PFSK-1 (cell line): ENCODE measurements around the gene GET3.

Experiments used
- FOXP2 ChIP-seq: optimal IDR thresholded peaks from 2 replicates; pipeline ENCODE3; 2011; ENCODE audit warnings: borderline replicate concordance, control low read depth, inconsistent platforms; ENCODE audit not compliant: insufficient read depth; ENCODE audit errors: extremely low read length, extremely low read depth
- POLR2AphosphoS5 ChIP-seq: IDR thresholded peaks from 2 replicates; pipeline ENCODE4 v1.6.1; 2012; ENCODE audit warnings: low read depth, mild to moderate bottlenecking, control low read depth, low read length, moderate library complexity
- SIN3A ChIP-seq: IDR thresholded peaks from 2 replicates; pipeline ENCODE4 v1.6.1; 2012; ENCODE audit warnings: mild to moderate bottlenecking, low read length, moderate library complexity, borderline replicate concordance; ENCODE audit not compliant: insufficient read depth
- TAF1 ChIP-seq: IDR thresholded peaks from 2 replicates; pipeline ENCODE4 v1.6.1; 2012; ENCODE audit warnings: low read length, control low read depth, borderline replicate concordance; ENCODE audit not compliant: insufficient read depth
- TF ChIP-seq, protein P1 (sequence below), 2 experiments: IDR thresholded peaks; 2 replicates each; pipeline versions ENCODE4 v1.6.1 to v1.8.0; 2011 to 2012; ENCODE audit warnings: low read depth in 2 of 2, low read length in 2 of 2, control low read depth in 1 of 2, inconsistent platforms in 1 of 2, mild to moderate bottlenecking in 1 of 2, moderate library complexity in 1 of 2; ENCODE audit not compliant: insufficient read depth in 1 of 2

The GET3 gene

DNA sequence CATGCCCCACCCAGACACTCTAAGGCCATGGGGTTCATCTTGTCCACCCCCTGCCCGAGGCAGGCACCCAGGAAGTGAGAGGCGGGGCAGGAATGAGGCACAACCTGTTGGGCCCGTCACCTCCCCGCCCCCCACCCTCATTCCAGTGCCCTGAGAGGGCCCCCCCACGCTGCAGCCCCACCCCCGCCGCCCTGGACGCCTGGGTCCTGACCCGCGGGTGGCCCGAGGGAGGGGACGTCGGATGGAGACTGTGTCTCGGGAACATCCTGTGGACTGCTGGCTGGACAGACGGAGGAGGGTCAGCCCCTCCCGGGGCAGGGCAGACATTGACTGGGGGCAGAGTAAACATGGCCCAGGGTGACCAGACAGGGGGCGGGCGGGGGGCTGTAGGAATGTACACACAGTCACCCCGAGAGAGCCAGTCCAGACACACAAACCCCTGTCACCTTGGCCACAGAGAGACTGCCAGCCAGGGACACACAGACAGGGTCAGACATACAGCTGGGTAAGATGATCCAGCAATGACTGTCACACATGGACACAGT is 46.6 kb downstream of the GET3 start:
- TF ChIP-seq, protein P1, sequence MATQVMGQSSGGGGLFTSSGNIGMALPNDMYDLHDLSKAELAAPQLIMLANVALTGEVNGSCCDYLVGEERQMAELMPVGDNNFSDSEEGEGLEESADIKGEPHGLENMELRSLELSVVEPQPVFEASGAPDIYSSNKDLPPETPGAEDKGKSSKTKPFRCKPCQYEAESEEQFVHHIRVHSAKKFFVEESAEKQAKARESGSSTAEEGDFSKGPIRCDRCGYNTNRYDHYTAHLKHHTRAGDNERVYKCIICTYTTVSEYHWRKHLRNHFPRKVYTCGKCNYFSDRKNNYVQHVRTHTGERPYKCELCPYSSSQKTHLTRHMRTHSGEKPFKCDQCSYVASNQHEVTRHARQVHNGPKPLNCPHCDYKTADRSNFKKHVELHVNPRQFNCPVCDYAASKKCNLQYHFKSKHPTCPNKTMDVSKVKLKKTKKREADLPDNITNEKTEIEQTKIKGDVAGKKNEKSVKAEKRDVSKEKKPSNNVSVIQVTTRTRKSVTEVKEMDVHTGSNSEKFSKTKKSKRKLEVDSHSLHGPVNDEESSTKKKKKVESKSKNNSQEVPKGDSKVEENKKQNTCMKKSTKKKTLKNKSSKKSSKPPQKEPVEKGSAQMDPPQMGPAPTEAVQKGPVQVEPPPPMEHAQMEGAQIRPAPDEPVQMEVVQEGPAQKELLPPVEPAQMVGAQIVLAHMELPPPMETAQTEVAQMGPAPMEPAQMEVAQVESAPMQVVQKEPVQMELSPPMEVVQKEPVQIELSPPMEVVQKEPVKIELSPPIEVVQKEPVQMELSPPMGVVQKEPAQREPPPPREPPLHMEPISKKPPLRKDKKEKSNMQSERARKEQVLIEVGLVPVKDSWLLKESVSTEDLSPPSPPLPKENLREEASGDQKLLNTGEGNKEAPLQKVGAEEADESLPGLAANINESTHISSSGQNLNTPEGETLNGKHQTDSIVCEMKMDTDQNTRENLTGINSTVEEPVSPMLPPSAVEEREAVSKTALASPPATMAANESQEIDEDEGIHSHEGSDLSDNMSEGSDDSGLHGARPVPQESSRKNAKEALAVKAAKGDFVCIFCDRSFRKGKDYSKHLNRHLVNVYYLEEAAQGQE (IDR thresholded peaks at IDR 0.05; ENCODE audit: insufficient read depth in 1 of 2, low read depth in 2 of 2, low read length in 2 of 2), result no peak
- no peak for TF ChIP-seq POLR2AphosphoS5
- no peak for TF ChIP-seq TAF1

DNA sequence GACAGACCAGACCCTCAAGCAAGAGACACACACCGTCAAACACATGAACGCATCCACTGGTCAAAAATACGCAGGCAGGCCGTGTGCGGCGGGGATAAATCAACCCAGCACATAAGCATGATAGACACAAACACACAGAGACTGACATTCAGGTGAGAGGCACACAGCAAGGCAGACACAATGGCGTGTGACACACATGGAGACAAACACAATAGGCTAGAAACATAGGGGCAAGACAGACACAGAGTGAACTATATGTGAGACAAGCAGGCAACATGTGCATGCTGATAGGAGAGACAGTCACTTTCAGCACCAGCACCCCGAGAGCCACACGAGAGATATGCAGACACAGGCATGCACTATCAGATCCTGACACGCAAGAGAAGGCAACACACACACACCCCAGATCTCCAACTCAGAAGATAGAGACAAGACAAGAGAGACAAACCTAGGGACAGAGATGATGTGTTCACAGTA is 47.1 kb downstream of the GET3 start:
- TF ChIP-seq FOXP2, result no peak
- TF ChIP-seq, protein P1 (IDR thresholded peaks at IDR 0.05; ENCODE audit: insufficient read depth in 1 of 2, low read depth in 2 of 2, low read length in 2 of 2), result no peak
- TF ChIP-seq POLR2AphosphoS5, result no peak
- TF ChIP-seq TAF1, result no peak; the same call in 1 of the 2 replicates
- no peak for TF ChIP-seq SIN3A

DNA sequence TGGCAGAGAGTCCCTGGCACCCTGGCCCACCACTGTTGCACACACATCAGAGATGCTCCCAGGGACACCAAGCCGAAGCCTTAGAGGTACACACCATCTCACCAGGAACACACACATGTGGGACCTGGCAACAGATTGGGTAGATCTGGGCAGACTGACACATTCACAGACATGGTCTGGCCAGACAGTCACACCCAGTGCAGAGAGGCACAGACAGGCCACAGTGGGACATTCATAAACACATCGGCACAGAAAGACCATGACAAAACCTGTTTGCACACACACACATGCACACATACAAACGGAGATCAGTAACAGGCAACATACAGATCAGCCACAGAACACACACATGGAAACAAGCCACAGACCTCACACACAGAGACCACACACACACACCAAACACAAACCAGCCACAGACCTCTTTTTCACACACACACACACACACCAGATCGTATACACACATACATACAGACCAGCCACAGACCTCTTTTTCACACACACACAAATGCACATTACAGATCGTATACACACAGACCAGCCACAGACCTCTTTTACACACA is 47.7 kb downstream of the GET3 start:
- TF ChIP-seq TAF1, result no peak; the same call in 1 of the 2 replicates
- TF ChIP-seq POLR2AphosphoS5, result no peak
- no peak for TF ChIP-seq FOXP2
- TF ChIP-seq, protein P1 (IDR thresholded peaks at IDR 0.05; ENCODE audit: insufficient read depth in 1 of 2, low read depth in 2 of 2, low read length in 2 of 2), result no peak

DNA sequence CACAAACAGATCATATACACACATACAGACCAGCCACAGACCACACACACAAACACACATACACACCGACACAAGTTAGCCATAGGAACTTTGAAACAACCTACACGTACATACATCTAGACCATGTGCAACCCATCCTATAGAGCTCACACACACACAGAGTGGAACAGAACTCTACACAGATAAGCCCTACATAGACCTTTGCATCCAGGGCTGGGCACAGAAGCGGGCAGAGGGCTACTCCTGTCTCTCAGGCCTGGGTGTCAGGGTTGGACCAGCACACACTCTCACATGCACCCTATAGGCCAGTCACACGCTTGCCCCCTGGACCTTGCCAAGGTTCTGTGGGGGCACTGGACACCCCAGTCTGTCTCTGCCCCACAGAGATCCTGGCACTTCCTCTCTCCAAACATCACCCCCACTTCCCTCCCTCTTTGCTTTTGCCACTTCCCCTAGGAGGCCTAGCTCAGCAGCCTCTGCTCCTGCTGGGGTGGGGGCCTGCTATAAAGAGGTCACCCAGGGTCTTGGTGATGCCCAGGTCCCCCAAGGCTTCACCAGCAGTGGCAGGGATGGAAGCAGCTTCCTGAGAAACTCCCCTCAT is 48.2 kb downstream of the GET3 start:
- no peak for TF ChIP-seq SIN3A
- TF ChIP-seq TAF1, result no peak
- TF ChIP-seq POLR2AphosphoS5, result no peak
- TF ChIP-seq FOXP2, result no peak
- TF ChIP-seq, protein P1 (IDR thresholded peaks at IDR 0.05; ENCODE audit: insufficient read depth in 1 of 2, low read depth in 2 of 2, low read length in 2 of 2), result no peak
